Measurements from ENCODE around the gene TFDP2.

GRCh38 chr3:142159083-142159740 lies 9.9 kb upstream of the TFDP2 start:
- TF ChIP-seq CTCF (IDR thresholded peaks at IDR 0.05) (no peak), POLR2A (IDR thresholded peaks at IDR 0.05) (no peak)
